BLaER1 (cell line): ENCODE measurements around the gene RNF25.

ENCODE experiments used
- H3K27ac ChIP-seq: shearing (Covaris generic); formaldehyde crosslinking; 2 replicates; pipeline ENCODE4 v1.8.1; 2022
- H3K27me3 ChIP-seq: shearing (Covaris generic); formaldehyde crosslinking; 2 replicates; pipeline ENCODE4 v1.8.1; 2022
- H3K36me3 ChIP-seq: shearing (Covaris generic); formaldehyde crosslinking; 2 replicates; pipeline ENCODE4 v1.8.1; 2022
- H3K4me1 ChIP-seq: shearing (Covaris generic); formaldehyde crosslinking; 2 replicates; pipeline ENCODE4 v1.8.1; 2022
- H3K4me2 ChIP-seq: shearing (Covaris generic); formaldehyde crosslinking; 2 replicates; pipeline ENCODE4 v1.8.1; 2022
- H3K4me3 ChIP-seq: shearing (Covaris generic); formaldehyde crosslinking; 2 replicates; pipeline ENCODE4 v1.8.1; 2022
- H3K9ac ChIP-seq: shearing (Covaris generic); formaldehyde crosslinking; 2 replicates; pipeline ENCODE4 v1.8.1; 2022
- H3K9me3 ChIP-seq: shearing (Covaris generic); formaldehyde crosslinking; 2 replicates; pipeline ENCODE4 v1.8.1; 2022
- H4K20me1 ChIP-seq: shearing (Covaris generic); formaldehyde crosslinking; 2 replicates; pipeline ENCODE4 v1.8.1; 2022
- Cebpa-rat ChIP-seq: shearing (Covaris generic); IDR thresholded peaks from 2 replicates; pipeline ENCODE4 v1.8.1; 2022

Gene RNF25

GRCh38 chr2:218655751-218656150 is 16.1 kb downstream of the RNF25 start:
- H3K4me1 ChIP-seq: peaks cover 26% of the 10 kb centered on the region
- H3K4me3 ChIP-seq: no peak overlapping the region
- peaks cover 73% of the 10 kb centered on the region for H3K36me3 ChIP-seq
- H3K4me2 ChIP-seq: no peak overlapping the region
- no peaks in the 10 kb centered on the region for H3K9me3 ChIP-seq
- H3K9ac ChIP-seq: no peak overlapping the region
- TF ChIP-seq Cebpa-rat: no peak
- H3K27ac ChIP-seq: no peak overlapping the region
- no peaks in the 10 kb centered on the region for H3K27me3 ChIP-seq
- H4K20me1 ChIP-seq: peaks cover 41% of the 10 kb centered on the region

GRCh38 chr2:218648787-218649100 is 23.1 kb downstream of the RNF25 start:
- H3K27ac ChIP-seq: no peak overlapping the region
- H3K9me3 ChIP-seq: no peaks in the 10 kb centered on the region
- no peak overlapping the region for H3K4me3 ChIP-seq
- peaks cover 2% of the 10 kb centered on the region for H3K4me1 ChIP-seq
- no peak overlapping the region for H3K9ac ChIP-seq
- H4K20me1 ChIP-seq: peaks cover 56% of the 10 kb centered on the region
- TF ChIP-seq Cebpa-rat: no peak
- H3K27me3 ChIP-seq: no peaks in the 10 kb centered on the region
- no peak overlapping the region for H3K4me2 ChIP-seq
- peaks cover 100% of the 10 kb centered on the region for H3K36me3 ChIP-seq

- Histone ChIP-seq H3K4me2 (no peak overlapping the region), H3K9ac (no peak overlapping the region), H3K36me3 (peaks cover 100% of the 10 kb centered on the region), H3K27me3 (no peaks in the 10 kb centered on the region), H3K4me1 (no peaks in the 10 kb centered on the region), H4K20me1 (peaks cover 58% of the 10 kb centered on the region), H3K4me3 (no peak overlapping the region), H3K9me3 (no peaks in the 10 kb centered on the region), H3K27ac (no peak overlapping the region)
- no peak for TF ChIP-seq Cebpa-rat
Measured at GRCh38 chr2:218648088-218648786, 23.6 kb downstream of the RNF25 start.

- Histone ChIP-seq H3K36me3 (peaks cover 99% of the 10 kb centered on the region), H3K9me3 (no peaks in the 10 kb centered on the region), H3K4me1 (no peaks in the 10 kb centered on the region), H3K4me3 (no peak overlapping the region), H4K20me1 (peaks cover 60% of the 10 kb centered on the region), H3K27ac (no peak overlapping the region), H3K27me3 (no peaks in the 10 kb centered on the region), H3K9ac (no peak overlapping the region), H3K4me2 (no peak overlapping the region)
- TF ChIP-seq Cebpa-rat: no peak
Measured at GRCh38 chr2:218645126-218645525, 26.7 kb downstream of the RNF25 start.

- Histone ChIP-seq H3K4me3 (no peak overlapping the region), H3K36me3 (peaks cover 99% of the 10 kb centered on the region), H3K9ac (no peak overlapping the region), H3K27me3 (no peaks in the 10 kb centered on the region), H3K9me3 (no peaks in the 10 kb centered on the region), H3K27ac (no peak overlapping the region), H3K4me2 (no peak overlapping the region), H4K20me1 (peaks cover 60% of the 10 kb centered on the region), H3K4me1 (no peaks in the 10 kb centered on the region)
- no peak for TF ChIP-seq Cebpa-rat
Measured at GRCh38 chr2:218644721-218645120, 27.1 kb downstream of the RNF25 start.

- H3K36me3 ChIP-seq: peaks cover 99% of the 10 kb centered on the region
- no peak overlapping the region; the same call in 1 of the 2 replicates for H3K9ac ChIP-seq
- H3K27ac ChIP-seq: no peak overlapping the region
- no peaks in the 10 kb centered on the region for H3K9me3 ChIP-seq
- H3K4me3 ChIP-seq: no peak overlapping the region
- H3K4me1 ChIP-seq: no peaks in the 10 kb centered on the region
- H3K27me3 ChIP-seq: no peaks in the 10 kb centered on the region
- H4K20me1 ChIP-seq: peaks cover 52% of the 10 kb centered on the region
- no peak overlapping the region for H3K4me2 ChIP-seq
- no peak for TF ChIP-seq Cebpa-rat
Measured at GRCh38 chr2:218643751-218644310, 28.0 kb downstream of the RNF25 start.

GRCh38 chr2:218642786-218643185 is 29.0 kb downstream of the RNF25 start:
- TF ChIP-seq Cebpa-rat: no peak
- H4K20me1 ChIP-seq: peaks cover 53% of the 10 kb centered on the region
- H3K4me1 ChIP-seq: no peaks in the 10 kb centered on the region
- no peaks in the 10 kb centered on the region for H3K27me3 ChIP-seq
- no peak overlapping the region for H3K4me3 ChIP-seq
- H3K9me3 ChIP-seq: no peaks in the 10 kb centered on the region
- H3K36me3 ChIP-seq: peaks cover 99% of the 10 kb centered on the region
- no peak overlapping the region for H3K27ac ChIP-seq
- no peak overlapping the region for H3K4me2 ChIP-seq
- H3K9ac ChIP-seq: no peak overlapping the region

GRCh38 chr2:218642121-218642656 is 29.6 kb downstream of the RNF25 start:
- Histone ChIP-seq H3K4me2 (no peak overlapping the region), H3K9me3 (no peaks in the 10 kb centered on the region), H4K20me1 (peaks cover 52% of the 10 kb centered on the region), H3K36me3 (peaks cover 99% of the 10 kb centered on the region), H3K9ac (no peak overlapping the region), H3K4me1 (no peaks in the 10 kb centered on the region), H3K27me3 (no peaks in the 10 kb centered on the region), H3K4me3 (no peak overlapping the region), H3K27ac (no peak overlapping the region)
- no peak for TF ChIP-seq Cebpa-rat

- no peak for TF ChIP-seq Cebpa-rat
- H3K36me3 ChIP-seq: peaks cover 99% of the 10 kb centered on the region
- no peak overlapping the region for H3K27ac ChIP-seq
- no peaks in the 10 kb centered on the region for H3K4me1 ChIP-seq
- H4K20me1 ChIP-seq: peaks cover 26% of the 10 kb centered on the region
- H3K9me3 ChIP-seq: no peaks in the 10 kb centered on the region
- H3K4me2 ChIP-seq: no peak overlapping the region
- no peak overlapping the region for H3K4me3 ChIP-seq
- no peak overlapping the region for H3K9ac ChIP-seq
- no peaks in the 10 kb centered on the region for H3K27me3 ChIP-seq
Measured at GRCh38 chr2:218638372-218638771, 33.4 kb downstream of the RNF25 start.

- TF ChIP-seq Cebpa-rat: no peak
- no peaks in the 10 kb centered on the region for H3K27me3 ChIP-seq
- no peaks in the 10 kb centered on the region for H3K9me3 ChIP-seq
- H3K4me1 ChIP-seq: peaks cover 6% of the 10 kb centered on the region
- H4K20me1 ChIP-seq: 0 out of 2 replicates have a peak, but pooled peaks cover 9% of the 10 kb centered on the region
- no peak overlapping the region for H3K4me2 ChIP-seq
- H3K27ac ChIP-seq: no peak overlapping the region
- H3K9ac ChIP-seq: no peak overlapping the region
- H3K36me3 ChIP-seq: peaks cover 88% of the 10 kb centered on the region
- H3K4me3 ChIP-seq: no peak overlapping the region
Measured at GRCh38 chr2:218635719-218636118, 36.1 kb downstream of the RNF25 start.
